IMR-90 (cell line): Measurements from ENCODE around the gene ARHGEF26. TPM values are rescaled to one million over a fixed set of nuclear protein-coding genes. Genes with fewer than 3 reads are reported as not detected.
A peak's percentile ranks its signal among the peaks of the same experiment; 100 is the strongest.

Source experiments
- ATAC-seq: fragments of 200-7000 bp; cut with Tn5 transposase; 2 replicates; pipeline ENCODE4 v1.9.1; 2020; ENCODE audit warnings: low read depth, mild to moderate bottlenecking, moderate library complexity
- BruUV-seq: library from RNA; stranded (reverse); fragments of 400-500 nt; replicated peaks from 2 replicates; lab custom pipeline; 2021; lab: Mats Ljungman, UMichigan
- CTCF ChIA-PET: fragments of 300-600 bp; formaldehyde crosslinking; extraction: SDS; loops from one replicate; lab custom pipeline; 2021; ENCODE audit warnings: antibody characterized with exemption; lab: Yijun Ruan, JAX
- POLR2A ChIA-PET: fragments of 300-600 bp; sonication (Branson Sonifier 250); formaldehyde crosslinking; loops from one replicate; lab custom pipeline; 2022; ENCODE audit warnings: antibody characterized with exemption; ENCODE audit not compliant: unreplicated experiment; lab: Charles Lee
- DNase-seq: peaks from one replicate; pipeline ENCODE4 v3.0.0; 2013
- H2AFZ ChIP-seq: replicated peaks from 2 replicates; pipeline ENCODE3; 2013; ENCODE audit warnings: low read length, mild to moderate bottlenecking; ENCODE audit not compliant: poor library complexity
- H2AK5ac ChIP-seq: 2 replicates; pipeline ENCODE4 v1.6.1; 2013; ENCODE audit warnings: low read depth, low read length, inconsistent platforms
- H2AK9ac ChIP-seq: replicated peaks from 2 replicates; pipeline ENCODE3; 2013; ENCODE audit warnings: mild to moderate bottlenecking, low read depth, low read length, moderate library complexity; ENCODE audit not compliant: poor library complexity
- H2BK120ac ChIP-seq: 2 replicates; pipeline ENCODE4 v1.6.1; 2013; ENCODE audit warnings: low read depth, low read length, inconsistent platforms
- H2BK15ac ChIP-seq: 3 replicates; pipeline ENCODE4 v1.6.1; 2013; ENCODE audit warnings: low read depth, low read length, inconsistent platforms
- H2BK20ac ChIP-seq: 2 replicates; pipeline ENCODE4 v1.6.1; 2013; ENCODE audit warnings: low read depth, mild to moderate bottlenecking, inconsistent platforms, low read length, moderate library complexity
- H2BK5ac ChIP-seq: 2 replicates; pipeline ENCODE4 v1.6.1; 2013; ENCODE audit warnings: mild to moderate bottlenecking, low read depth, low read length, inconsistent platforms; ENCODE audit not compliant: poor library complexity, severe bottlenecking
- H3K14ac ChIP-seq: replicated peaks from 2 replicates; pipeline ENCODE4 v1.6.1; 2013; ENCODE audit warnings: low read depth, low read length, inconsistent platforms
- H3K18ac ChIP-seq: 2 replicates; pipeline ENCODE4 v1.6.1; 2013; ENCODE audit warnings: low read depth, low read length, control low read depth
- H3K23ac ChIP-seq: 2 replicates; pipeline ENCODE4 v1.6.1; 2013; ENCODE audit warnings: low read depth, low read length, inconsistent platforms
- H3K27ac ChIP-seq: 2 replicates; pipeline ENCODE4 v1.5.1; 2013; ENCODE audit warnings: mild to moderate bottlenecking, control low read depth, low read length; ENCODE audit not compliant: insufficient read depth
- H3K27me3 ChIP-seq: 2 replicates; pipeline ENCODE4 v1.6.1; 2013; ENCODE audit warnings: low read length; ENCODE audit not compliant: control insufficient read depth, insufficient read depth
- H3K36me3 ChIP-seq: 2 replicates; pipeline ENCODE4 v1.6.1; 2013; ENCODE audit warnings: low read length, mixed read lengths; ENCODE audit not compliant: control insufficient read depth, insufficient read depth
- H3K4ac ChIP-seq: 2 replicates; pipeline ENCODE4 v1.6.1; 2013; ENCODE audit warnings: low read depth, low read length, inconsistent platforms
- H3K4me1 ChIP-seq: 2 replicates; pipeline ENCODE4 v1.6.1; 2013; ENCODE audit warnings: low read length, mixed read lengths; ENCODE audit not compliant: control insufficient read depth, insufficient read depth
- H3K4me2 ChIP-seq: 2 replicates; pipeline ENCODE4 v1.6.1; 2013; ENCODE audit warnings: low read depth, mild to moderate bottlenecking, control low read depth, low read length, moderate library complexity
- H3K4me3 ChIP-seq: 2 replicates; pipeline ENCODE4 v1.5.1; 2013; ENCODE audit warnings: low read depth, mild to moderate bottlenecking, control low read depth, low read length, moderate library complexity; ENCODE audit not compliant: insufficient read depth
- H3K56ac ChIP-seq: 2 replicates; pipeline ENCODE4 v1.6.1; 2013; ENCODE audit warnings: low read length, inconsistent platforms; ENCODE audit not compliant: insufficient read depth; ENCODE audit errors: extremely low read depth
- H3K79me1 ChIP-seq, 2 experiments: 2 replicates each; pipeline ENCODE4 v1.6.1; 2013; ENCODE audit warnings: low read length in 2 of 2, inconsistent platforms in 1 of 2, low read depth in 1 of 2
- H3K9ac ChIP-seq: 2 replicates; pipeline ENCODE4 v1.6.1; 2013; ENCODE audit warnings: low read depth, low read length, control low read depth
- H3K9me1 ChIP-seq: 2 replicates; pipeline ENCODE4 v1.6.1; 2013; ENCODE audit warnings: low read length, inconsistent platforms; ENCODE audit not compliant: insufficient read depth
- H3K9me3 ChIP-seq: 2 replicates; pipeline ENCODE4 v1.6.1; 2013; ENCODE audit warnings: low read length; ENCODE audit not compliant: control insufficient read depth, insufficient read depth
- H4K20me1 ChIP-seq: 2 replicates; pipeline ENCODE4 v1.6.1; 2013; ENCODE audit warnings: low read length, inconsistent platforms; ENCODE audit not compliant: insufficient read depth
- H4K5ac ChIP-seq: 2 replicates; pipeline ENCODE4 v1.6.1; 2013; ENCODE audit warnings: mild to moderate bottlenecking, low read depth, low read length, control low read depth
- H4K8ac ChIP-seq, 2 experiments: 2 replicates each; pipeline ENCODE4 v1.6.1; 2013; ENCODE audit warnings: low read depth in 2 of 2, low read length in 2 of 2, control low read depth in 1 of 2, inconsistent platforms in 1 of 2
- H4K91ac ChIP-seq: 2 replicates; pipeline ENCODE4 v1.6.1; 2013; ENCODE audit warnings: low read depth, low read length, inconsistent platforms; ENCODE audit not compliant: insufficient read depth
- CTCF ChIP-seq: conservative IDR thresholded peaks from 2 replicates; pipeline ENCODE4 v1.5.1; 2012; ENCODE audit warnings: mild to moderate bottlenecking, low read depth, low read length, improper control_type of control experiment
- MAZ ChIP-seq: IDR thresholded peaks from 2 replicates; pipeline ENCODE4 v1.6.1; 2012; ENCODE audit warnings: low read depth, mild to moderate bottlenecking, low read length, improper control_type of control experiment, moderate library complexity, borderline replicate concordance
- RFX5 ChIP-seq: IDR thresholded peaks from 2 replicates; pipeline ENCODE4 v1.8.0; 2012; ENCODE audit warnings: low read depth, mild to moderate bottlenecking, low read length, moderate library complexity
- WGBS, 2 experiments: methylation state at CpG; one replicate each; pipeline versions ENCODE4 v1.1.5 to v1.1.7; 2013; ENCODE audit warnings: missing lambda C conversion rate in 2 of 2; ENCODE audit not compliant: insufficient read length in 1 of 2; ENCODE audit errors: extremely low coverage in 2 of 2; 5-methylcytosine and 5-hydroxymethylcytosine counted together
- dilution Hi-C: fragments of 300-500 bp; cut with HindIII; formaldehyde crosslinking; loops from one replicate; pipeline ENCODE4 v1.14.3; 2018; ENCODE audit warnings: low sequenced_read_pairs; ENCODE audit not compliant: unreplicated experiment
- in situ Hi-C: fragments of 300-500 bp; cut with MboI; formaldehyde crosslinking; loops from 3 replicates; pipeline ENCODE4 v1.14.3; 2019; ENCODE audit warnings: low sequenced_read_pairs, inconsistent platforms, mixed read lengths
- intact Hi-C: fragments of 100-400 bp; cut with micrococcal nuclease; formaldehyde crosslinking; loops from 2 replicates; pipeline ENCODE4 v1.10.0; 2022
- polyA plus RNA-seq, 3 experiments: library from polyadenylated mRNA; depleted of rRNA; stranded (reverse); fragments of >200 nt; gene quantifications; 2 replicates each; pipeline ENCODE4 v1.2.3, GENCODE V29; 2012; ENCODE audit warnings: low replicate concordance in 1 of 3
- total RNA-seq: library from RNA; depleted of rRNA; stranded (reverse); fragments of >200 nt; gene quantifications from 2 replicates; pipeline ENCODE4 v1.2.3, GENCODE V29; 2012
- TF ChIP-seq, protein P1 (sequence below): fragments of 150-350 bp; IDR thresholded peaks from 2 replicates; pipeline ENCODE4 v1.6.1; 2016; ENCODE audit warnings: low read depth, mild to moderate bottlenecking, low read length, moderate library complexity, borderline replicate concordance

Gene ARHGEF26
- total and polyA plus RNA-seq, 2 of the 4 experiments (the other 2 are of a cell fraction): 2.0 to 2.3 TPM

DNA sequence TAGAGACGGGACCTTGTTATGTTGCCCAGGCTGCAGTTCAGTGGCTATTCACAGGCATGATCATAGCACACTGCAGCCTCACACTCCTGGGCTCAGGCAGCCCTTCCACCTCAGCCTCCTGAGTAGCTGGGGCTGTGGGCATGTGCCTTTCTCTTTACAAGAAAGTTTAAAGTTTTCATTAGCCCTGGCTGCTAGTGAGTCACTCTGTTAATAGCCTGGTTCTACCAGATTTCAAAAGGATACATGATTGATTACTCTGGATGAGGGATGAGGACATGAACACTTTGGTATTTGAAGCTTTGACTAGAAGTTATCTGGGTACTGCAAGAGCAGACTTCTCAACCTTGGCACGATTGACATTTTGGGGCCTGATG is 108.0 kb downstream of the ARHGEF26 start (continued):
- TF ChIP-seq CTCF: no peak
- no peak for TF ChIP-seq RFX5

GRCh38 chr3:154235330-154235729 is 114.1 kb downstream of the ARHGEF26 start:
- Histone ChIP-seq H2AK9ac (no peak overlapping the region), H4K91ac (no peak overlapping the region), H2BK120ac (no peak overlapping the region), H2BK20ac (no peak overlapping the region), H4K20me1 (no peaks in the 10 kb centered on the region), H3K9me1 (no peaks in the 10 kb centered on the region; the same call in 1 of the 2 replicates), H3K4me1 (no peaks in the 10 kb centered on the region), H4K5ac (no peak overlapping the region), H3K9ac (no peak overlapping the region), H3K18ac (no peak overlapping the region), H3K27ac (no peak overlapping the region), H3K56ac (no peak overlapping the region), H3K36me3 (no peaks in the 10 kb centered on the region), H3K9me3 (no peaks in the 10 kb centered on the region), H3K4me3 (no peak overlapping the region), H3K4me2 (no peak overlapping the region), H4K8ac (no peak overlapping the region), H2AK5ac (no peak overlapping the region), H3K23ac (no peak overlapping the region), H3K79me1 (no peaks in the 10 kb centered on the region), H3K4ac (no peak overlapping the region), H2AFZ (no peak overlapping the region), H3K14ac (no peak overlapping the region), H2BK15ac (no peak overlapping the region), H2BK5ac (no peak overlapping the region), H3K27me3 (no peaks in the 10 kb centered on the region)
- no TSS peak for BruUV-seq
- TF ChIP-seq MAZ: no peak
- TF ChIP-seq, protein P1, sequence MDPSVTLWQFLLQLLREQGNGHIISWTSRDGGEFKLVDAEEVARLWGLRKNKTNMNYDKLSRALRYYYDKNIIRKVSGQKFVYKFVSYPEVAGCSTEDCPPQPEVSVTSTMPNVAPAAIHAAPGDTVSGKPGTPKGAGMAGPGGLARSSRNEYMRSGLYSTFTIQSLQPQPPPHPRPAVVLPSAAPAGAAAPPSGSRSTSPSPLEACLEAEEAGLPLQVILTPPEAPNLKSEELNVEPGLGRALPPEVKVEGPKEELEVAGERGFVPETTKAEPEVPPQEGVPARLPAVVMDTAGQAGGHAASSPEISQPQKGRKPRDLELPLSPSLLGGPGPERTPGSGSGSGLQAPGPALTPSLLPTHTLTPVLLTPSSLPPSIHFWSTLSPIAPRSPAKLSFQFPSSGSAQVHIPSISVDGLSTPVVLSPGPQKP: no peak
- no CpG with 5 or more reads among the region's 1 CpG for WGBS, 2 experiments
- ChIA-PET CTCF (no interaction called here), POLR2A (no interaction called here)
- DNase-seq (peak; percentile 61), ATAC-seq (no peak; the same call in 1 of the 2 replicates)
- dilution Hi-C loops: no loop called here
- intact Hi-C loops: no loop called here
- in situ Hi-C loops: loop anchor here (25.0 kb wide), 1 partner anchor 1223 kb away; no protein-coding TSS in a partner anchor
